ENCODE measurements around the gene ARSG. TPM values are rescaled to one million over a fixed set of nuclear protein-coding genes. Genes with fewer than 3 reads are reported as not detected.
"Not testable (repeated sequence)": the region's sequence is repeated elsewhere in the genome, so short reads cannot be mapped to it uniquely, and the experiment has no call there.

ARSG gene
- total and polyA plus RNA-seq, 4 experiments from 2014 or later, result 10.4 to 19.1 (median 13.1) TPM

GRCh38 chr17:68329331-68329730, 38.0 kb downstream of the ARSG start:
- no peak overlapping the region for H3K27ac ChIP-seq (ENCODE audit: low read depth, low read length)
- H3K4me1 ChIP-seq (ENCODE audit: insufficient read depth, low read length), result peaks cover 2% of the 10 kb centered on the region
- Mint-ChIP-seq H3K9me3 (peaks cover 0 to 23% (median 15%) of the 10 kb centered on the region in 8 donors), H3K27me3 (no peaks in the 10 kb centered on the region), H3K36me3 (peaks cover 0 to 5% of the 10 kb centered on the region in 2 donors), H3K27ac (no peak overlapping the region), H3K4me1 (peaks cover 8 to 29% (median 23%) of the 10 kb centered on the region in 4 donors), H3K4me3 (no peak overlapping the region)
- intact Hi-C loops (cut with micrococcal nuclease), result no loop called here
- H3K9me3 ChIP-seq (ENCODE audit: control insufficient read depth in 1 of 2, low read length in 2 of 2), result peaks cover 0 to 3% of the 10 kb centered on the region in 2 donors
- H3K27me3 ChIP-seq (ENCODE audit: insufficient read depth, low read length), result no peaks in the 10 kb centered on the region
- CTCF ChIA-PET (ENCODE audit: partially characterized antibody), result interaction anchor here (0.9 to 1.6 kb wide), 3 partner anchors 15 to 70 kb away, joined by 4 to 7 read pairs (median 4); no protein-coding TSS in a partner anchor
- POLR2A ChIA-PET (ENCODE audit: partially characterized antibody), result interaction anchor here (1.1 to 3.2 kb wide), 4 partner anchors 15 to 33 kb away, joined by 3 to 14 read pairs (median 6); no protein-coding TSS in a partner anchor
- H3K36me3 ChIP-seq (ENCODE audit: insufficient read depth, low read length), result no peaks in the 10 kb centered on the region
- no peak overlapping the region for H3K4me3 ChIP-seq (ENCODE audit: low read length in 2 of 2)
- DNase-seq, result no peak

GRCh38 chr17:68331932-68332331, 40.6 kb downstream of the ARSG start:
- POLR2A ChIA-PET (ENCODE audit: partially characterized antibody); DNase-seq; H3K36me3 Mint-ChIP-seq; H3K27ac Mint-ChIP-seq; intact Hi-C loops (cut with micrococcal nuclease); H3K36me3 ChIP-seq (ENCODE audit: insufficient read depth, low read length); H3K27ac ChIP-seq (ENCODE audit: low read depth, low read length); H3K4me3 ChIP-seq (ENCODE audit: low read length in 2 of 2); H3K4me1 ChIP-seq (ENCODE audit: insufficient read depth, low read length); H3K4me3 Mint-ChIP-seq; H3K27me3 ChIP-seq (ENCODE audit: insufficient read depth, low read length); H3K27me3 Mint-ChIP-seq; H3K9me3 ChIP-seq (ENCODE audit: control insufficient read depth in 1 of 2, low read length in 2 of 2): not testable (repeated sequence)
- peaks cover 10 to 20% (median 13%) of the 10 kb centered on the region in 4 donors for H3K4me1 Mint-ChIP-seq
- CTCF ChIA-PET (ENCODE audit: partially characterized antibody), result interaction anchor here (1.3 kb wide), 1 partner anchor 100 kb away, joined by 4 read pairs; no protein-coding TSS in a partner anchor
- H3K9me3 Mint-ChIP-seq, result peaks cover 0 to 23% (median 15%) of the 10 kb centered on the region in 8 donors

- Mint-ChIP-seq H3K9me3 (peaks cover 0 to 23% (median 15%) of the 10 kb centered on the region in 8 donors), H3K27me3 (no peaks in the 10 kb centered on the region), H3K36me3 (peaks cover 0 to 5% of the 10 kb centered on the region in 2 donors), H3K4me3 (no peak overlapping the region), H3K27ac (no peak overlapping the region), H3K4me1 (peaks cover 10 to 15% (median 12%) of the 10 kb centered on the region in 4 donors)
- ChIA-PET CTCF (ENCODE audit: partially characterized antibody) (interaction anchor here (1.2 kb wide), 1 partner anchor 99 kb away, joined by 3 read pairs; no protein-coding TSS in a partner anchor), POLR2A (ENCODE audit: partially characterized antibody) (interaction anchor here (1.2 to 1.5 kb wide), 2 partner anchors 16 to 42 kb away, joined by 3 to 4 read pairs; no protein-coding TSS in a partner anchor)
- H3K4me1 ChIP-seq (ENCODE audit: insufficient read depth, low read length), result peaks cover 2% of the 10 kb centered on the region
- H3K4me3 ChIP-seq (ENCODE audit: low read length in 2 of 2), result no peak overlapping the region
- intact Hi-C loops (cut with micrococcal nuclease), result no loop called here
- no peaks in the 10 kb centered on the region for H3K36me3 ChIP-seq (ENCODE audit: insufficient read depth, low read length)
- H3K27me3 ChIP-seq (ENCODE audit: insufficient read depth, low read length), result no peaks in the 10 kb centered on the region
- H3K9me3 ChIP-seq (ENCODE audit: control insufficient read depth in 1 of 2, low read length in 2 of 2), result peaks cover 0 to 3% of the 10 kb centered on the region in 2 donors
- H3K27ac ChIP-seq (ENCODE audit: low read depth, low read length), result no peak overlapping the region
- DNase-seq, result no peak
Measured at GRCh38 chr17:68334393-68334792, 43.1 kb downstream of the ARSG start.

GRCh38 chr17:68341482-68341881, 50.2 kb downstream of the ARSG start:
- intact Hi-C loops (cut with micrococcal nuclease), result no loop called here
- POLR2A ChIA-PET (ENCODE audit: partially characterized antibody), result interaction anchor here (0.6 kb wide), 1 partner anchor 96 kb away, joined by 3 read pairs; no protein-coding TSS in a partner anchor
- Histone ChIP-seq H3K27ac (ENCODE audit: low read depth, low read length) (no peak overlapping the region), H3K4me3 (ENCODE audit: low read length in 2 of 2) (no peak overlapping the region), H3K36me3 (ENCODE audit: insufficient read depth, low read length) (no peaks in the 10 kb centered on the region), H3K9me3 (ENCODE audit: control insufficient read depth in 1 of 2, low read length in 2 of 2) (no peaks in the 10 kb centered on the region), H3K27me3 (ENCODE audit: insufficient read depth, low read length) (no peaks in the 10 kb centered on the region), H3K4me1 (ENCODE audit: insufficient read depth, low read length) (peaks cover 40% of the 10 kb centered on the region)
- Mint-ChIP-seq H3K4me1 (peaks cover 40 to 59% (median 49%) of the 10 kb centered on the region in 4 donors), H3K36me3 (no peaks in the 10 kb centered on the region), H3K27ac (no peak overlapping the region), H3K27me3 (no peaks in the 10 kb centered on the region), H3K9me3 (no peaks in the 10 kb centered on the region), H3K4me3 (no peak overlapping the region)
- CTCF ChIA-PET (ENCODE audit: partially characterized antibody), result interaction anchor here (1.1 kb wide), 1 partner anchor 30 kb away, joined by 3 read pairs; no protein-coding TSS in a partner anchor
- DNase-seq, result no peak

GRCh38 chr17:68343976-68344375, 52.7 kb downstream of the ARSG start:
- intact Hi-C loops (cut with micrococcal nuclease), result loop anchor here (1.0 kb wide), 1 partner anchor 12 kb away; no protein-coding TSS in a partner anchor
- H3K4me3 Mint-ChIP-seq, result peak overlapping the region in 6 of 8 donors; percentile 42 to 91 (median 72)
- peaks cover 65% of the 10 kb centered on the region for H3K4me1 ChIP-seq (ENCODE audit: insufficient read depth, low read length)
- H3K27ac Mint-ChIP-seq, result peak overlapping the region; percentile 81 to 97 (median 91)
- H3K27me3 ChIP-seq (ENCODE audit: insufficient read depth, low read length), result no peaks in the 10 kb centered on the region
- peaks cover 54 to 71% (median 64%) of the 10 kb centered on the region in 4 donors for H3K4me1 Mint-ChIP-seq
- ChIA-PET CTCF (ENCODE audit: partially characterized antibody) (interaction anchor here (0.8 to 2.0 kb wide), 10 partner anchors 10 to 115 kb away, joined by 3 to 8 read pairs (median 4); no protein-coding TSS in a partner anchor), POLR2A (ENCODE audit: partially characterized antibody) (interaction anchor here (0.9 to 7.8 kb wide), 9 partner anchors 9 to 54 kb away, joined by 3 to 151 read pairs (median 6); partner anchors contain the start of genes ARSG and SLC16A6)
- no peaks in the 10 kb centered on the region for H3K27me3 Mint-ChIP-seq
- no peak overlapping the region for H3K4me3 ChIP-seq (ENCODE audit: low read length in 2 of 2)
- H3K36me3 Mint-ChIP-seq, result no peaks in the 10 kb centered on the region
- H3K9me3 Mint-ChIP-seq, result no peaks in the 10 kb centered on the region
- H3K9me3 ChIP-seq (ENCODE audit: control insufficient read depth in 1 of 2, low read length in 2 of 2), result no peaks in the 10 kb centered on the region
- DNase-seq, result peak in 2 of 5 donors; percentile 8 to 20
- no peaks in the 10 kb centered on the region for H3K36me3 ChIP-seq (ENCODE audit: insufficient read depth, low read length)
- H3K27ac ChIP-seq (ENCODE audit: low read depth, low read length), result peak overlapping the region; percentile 39

- intact Hi-C loops (cut with micrococcal nuclease), result loop anchor here (1.0 kb wide), 1 partner anchor 12 kb away; no protein-coding TSS in a partner anchor
- CTCF ChIA-PET (ENCODE audit: partially characterized antibody), result interaction anchor here (0.9 to 2.3 kb wide), 9 partner anchors 10 to 114 kb away, joined by 3 to 9 read pairs (median 6); no protein-coding TSS in a partner anchor
- Histone ChIP-seq H3K9me3 (ENCODE audit: control insufficient read depth in 1 of 2, low read length in 2 of 2) (no peaks in the 10 kb centered on the region), H3K4me1 (ENCODE audit: insufficient read depth, low read length) (peaks cover 67% of the 10 kb centered on the region), H3K36me3 (ENCODE audit: insufficient read depth, low read length) (no peaks in the 10 kb centered on the region), H3K27ac (ENCODE audit: low read depth, low read length) (peak overlapping the region; percentile 39), H3K27me3 (ENCODE audit: insufficient read depth, low read length) (no peaks in the 10 kb centered on the region), H3K4me3 (ENCODE audit: low read length in 2 of 2) (peak overlapping the region in 1 of 2 donors; percentile 25)
- peak; percentile 54 to 64 (median 63) for DNase-seq
- Mint-ChIP-seq H3K36me3 (no peaks in the 10 kb centered on the region), H3K4me3 (peak overlapping the region; percentile 42 to 91 (median 74)), H3K9me3 (no peaks in the 10 kb centered on the region), H3K27me3 (no peaks in the 10 kb centered on the region), H3K4me1 (peaks cover 56 to 73% (median 64%) of the 10 kb centered on the region in 4 donors), H3K27ac (peak overlapping the region; percentile 81 to 97 (median 91))
- POLR2A ChIA-PET (ENCODE audit: partially characterized antibody), result interaction anchor here (1.1 to 7.8 kb wide), 11 partner anchors 8 to 96 kb away, joined by 3 to 151 read pairs (median 6); partner anchors contain the start of genes ARSG and SLC16A6
Measured at GRCh38 chr17:68344701-68345136, 53.4 kb downstream of the ARSG start.

GRCh38 chr17:68346448-68346847, 55.2 kb downstream of the ARSG start:
- H3K9me3 Mint-ChIP-seq, result no peaks in the 10 kb centered on the region
- peak overlapping the region; percentile 67 to 91 (median 82) for H3K4me3 Mint-ChIP-seq
- Histone ChIP-seq H3K9me3 (ENCODE audit: control insufficient read depth in 1 of 2, low read length in 2 of 2) (no peaks in the 10 kb centered on the region), H3K4me3 (ENCODE audit: low read length in 2 of 2) (peak overlapping the region; percentile 1 to 36), H3K27ac (ENCODE audit: low read depth, low read length) (peak overlapping the region; percentile 62), H3K4me1 (ENCODE audit: insufficient read depth, low read length) (peaks cover 76% of the 10 kb centered on the region), H3K36me3 (ENCODE audit: insufficient read depth, low read length) (no peaks in the 10 kb centered on the region), H3K27me3 (ENCODE audit: insufficient read depth, low read length) (no peaks in the 10 kb centered on the region)
- peaks cover 53 to 82% (median 70%) of the 10 kb centered on the region in 4 donors for H3K4me1 Mint-ChIP-seq
- no peaks in the 10 kb centered on the region for H3K36me3 Mint-ChIP-seq
- peak; percentile 57 to 73 (median 63) for DNase-seq
- CTCF ChIA-PET (ENCODE audit: partially characterized antibody), result interaction anchor here (1.4 to 3.0 kb wide), 4 partner anchors 11 to 90 kb away, joined by 4 to 9 read pairs (median 7); no protein-coding TSS in a partner anchor
- no peaks in the 10 kb centered on the region for H3K27me3 Mint-ChIP-seq
- intact Hi-C loops (cut with micrococcal nuclease), result loop anchor here (1.0 kb wide), 1 partner anchor 54 kb away; no protein-coding TSS in a partner anchor
- POLR2A ChIA-PET (ENCODE audit: partially characterized antibody), result interaction anchor here (0.6 to 7.8 kb wide), 7 partner anchors 9 to 91 kb away, joined by 3 to 151 read pairs (median 12); partner anchors contain the start of genes ARSG and SLC16A6
- peak overlapping the region; percentile 92 to 96 (median 93) for H3K27ac Mint-ChIP-seq
